GM12878 (cell line): ENCODE measurements around the gene RAB10. TPM values are rescaled to one million over a fixed set of nuclear protein-coding genes. Genes with fewer than 3 reads are reported as not detected.

Experiments used
- ATAC-seq: fragments of 200-7000 bp; cut with Tn5 transposase; 3 replicates; pipeline ENCODE4 v1.9.1; 2020; ENCODE audit warnings: mild to moderate bottlenecking, moderate library complexity
- BruUV-seq: library from RNA; stranded (reverse); fragments of 400-500 nt; replicated peaks from 2 replicates; lab custom pipeline; 2021; lab: Mats Ljungman, UMichigan
- CTCF ChIA-PET: fragments of 300-600 bp; sonication (Branson Sonifier 250); formaldehyde crosslinking; extraction: SDS; loops from one replicate; lab custom pipeline; 2021; ENCODE audit warnings: inconsistent platforms; lab: Yijun Ruan, JAX
- POLR2A ChIA-PET: fragments of 350-600 bp; formaldehyde crosslinking; extraction: SDS; loops from one replicate; lab custom pipeline; 2021; ENCODE audit warnings: inconsistent platforms; lab: Charles Lee
- RAD21 ChIA-PET: fragments of 300-600 bp; sonication (Branson Sonifier 250); formaldehyde crosslinking; loops from one replicate; lab custom pipeline; 2023; ENCODE audit warnings: antibody characterized with exemption; ENCODE audit not compliant: unreplicated experiment; lab: Charles Lee
- SMC1A ChIA-PET: fragments of 300-600 bp; sonication (Branson Sonifier 250); formaldehyde crosslinking; loops from one replicate; lab custom pipeline; 2023; ENCODE audit not compliant: unreplicated experiment, uncharacterized antibody; lab: Charles Lee
- DNase-seq: peaks from one replicate; pipeline ENCODE4 v3.0.0-alpha.2; 2011; ENCODE audit warnings: low read depth, low spot score
- FAIRE-seq: peaks from 3 replicates; lab custom pipeline; 2011; peaks lifted over from hg19 to GRCh38; lab: Jason Lieb, UNC
- H2AFZ ChIP-seq: 2 replicates; pipeline ENCODE4 v1.6.0; 2011; ENCODE audit warnings: low read depth, low read length, control low read depth; ENCODE audit not compliant: control insufficient read depth
- H3K27ac ChIP-seq: 2 replicates; pipeline ENCODE4 v1.5.1; 2011; ENCODE audit warnings: control low read depth; ENCODE audit not compliant: control insufficient read depth, insufficient read depth
- H3K27me3 ChIP-seq, 2 experiments: replicated peaks in 1 of 2; 2 replicates each; pipeline versions ENCODE4 v1.6.0 to v1.6.1; 2011; ENCODE audit warnings: low read length in 1 of 2; ENCODE audit not compliant: control insufficient read depth in 2 of 2, insufficient read depth in 2 of 2
- H3K36me3 ChIP-seq, 2 experiments: 2 replicates each; pipeline ENCODE4 v1.5.1; 2011; ENCODE audit warnings: low read length in 1 of 2; ENCODE audit not compliant: control insufficient read depth in 2 of 2, insufficient read depth in 2 of 2
- H3K4me1 ChIP-seq: 2 replicates; pipeline ENCODE4 v1.6.1; 2011; ENCODE audit warnings: mild to moderate bottlenecking, low read length, moderate library complexity, mixed read lengths; ENCODE audit not compliant: control insufficient read depth, insufficient read depth
- H3K4me2 ChIP-seq: 2 replicates; pipeline ENCODE4 v1.6.0; 2011; ENCODE audit warnings: control low read depth; ENCODE audit not compliant: control insufficient read depth, insufficient read depth
- H3K4me3 ChIP-seq: fragments of 200-600 bp; sonication (generic); 2 replicates; pipeline ENCODE4 v1.5.1; 2016
- H3K79me2 ChIP-seq: 2 replicates; pipeline ENCODE4 v1.6.0; 2011; ENCODE audit warnings: low read length; ENCODE audit not compliant: control insufficient read depth, insufficient read depth
- H3K9ac ChIP-seq: 2 replicates; pipeline ENCODE4 v1.8.0; 2011; ENCODE audit warnings: low read length, control low read depth, mixed read lengths; ENCODE audit not compliant: control insufficient read depth, insufficient read depth
- H3K9me3 ChIP-seq: replicated peaks from 3 replicates; pipeline ENCODE4 v1.5.1; 2011; ENCODE audit warnings: mild to moderate bottlenecking, low read length; ENCODE audit not compliant: control insufficient read depth, insufficient read depth
- H4K20me1 ChIP-seq: 2 replicates; pipeline ENCODE4 v1.6.0; 2011; ENCODE audit not compliant: control insufficient read depth, insufficient read depth
- CEBPB ChIP-seq, 2 experiments: fragments of 150-350 bp in 1 of 2; IDR thresholded peaks; 2 replicates each; pipeline ENCODE4 v1.6.1; 2012 to 2014; ENCODE audit warnings: low read depth in 2 of 2, low read length in 2 of 2, borderline replicate concordance in 1 of 2, inconsistent platforms in 1 of 2
- ELK1 ChIP-seq: IDR thresholded peaks from 2 replicates; pipeline ENCODE4 v1.6.1; 2012; ENCODE audit warnings: low read depth, low read length, improper control_type of control experiment
- IKZF2 ChIP-seq, 2 experiments: fragments of 450-650 bp; IDR thresholded peaks; 2 replicates each; pipeline ENCODE4 v1.6.1; 2017; ENCODE audit warnings: mild to moderate bottlenecking in 2 of 2, moderate library complexity in 2 of 2
- MLLT1 ChIP-seq: fragments of 450-650 bp; IDR thresholded peaks from 2 replicates; pipeline ENCODE4 v1.6.1; 2016; ENCODE audit warnings: mild to moderate bottlenecking
- MTA2 ChIP-seq: fragments of 450-650 bp; IDR thresholded peaks from 2 replicates; pipeline ENCODE4 v1.6.1; 2016; ENCODE audit warnings: low read depth, mild to moderate bottlenecking, moderate library complexity
- PAX8 ChIP-seq: fragments of 450-650 bp; IDR thresholded peaks from 2 replicates; pipeline ENCODE4 v1.6.1; 2017; ENCODE audit warnings: mild to moderate bottlenecking, moderate library complexity
- PKNOX1 ChIP-seq: fragments of 450-650 bp; IDR thresholded peaks from 2 replicates; pipeline ENCODE4 v1.6.1; 2016; ENCODE audit warnings: mild to moderate bottlenecking
- RELB ChIP-seq: fragments of 450-650 bp; IDR thresholded peaks from 2 replicates; pipeline ENCODE4 v1.6.1; 2017; ENCODE audit warnings: low read depth, mild to moderate bottlenecking, moderate library complexity
- SRF ChIP-seq, 2 experiments: IDR thresholded peaks; 2 replicates each; pipeline ENCODE4 v1.6.1; 2011; ENCODE audit warnings: low read depth in 2 of 2, low read length in 2 of 2, mild to moderate bottlenecking in 1 of 2, moderate library complexity in 1 of 2
- YBX1 ChIP-seq: fragments of 450-650 bp; IDR thresholded peaks from 2 replicates; pipeline ENCODE4 v1.6.1; 2016; ENCODE audit warnings: antibody characterized with exemption
- ZBTB40 ChIP-seq: fragments of 450-650 bp; IDR thresholded peaks from 2 replicates; pipeline ENCODE4 v1.6.1; 2016; ENCODE audit warnings: mild to moderate bottlenecking, moderate library complexity, borderline replicate concordance
- WGBS: methylation state at CpG from one replicate; pipeline ENCODE4 v1.1.6; 2016; ENCODE audit warnings: low lambda C conversion rate; ENCODE audit not compliant: insufficient replicate concordance, insufficient coverage; ENCODE audit errors: missing lambda C conversion rate; 5-methylcytosine and 5-hydroxymethylcytosine counted together
- in situ Hi-C: fragments of 300-500 bp; cut with MboI; formaldehyde crosslinking; loops from 9 replicates; pipeline ENCODE4 v1.14.3; 2018; ENCODE audit warnings: mixed read lengths
- intact Hi-C: fragments of 100-400 bp; cut with micrococcal nuclease; formaldehyde crosslinking; loops from one replicate; pipeline ENCODE4 v1.14.2; 2022; ENCODE audit not compliant: unreplicated experiment
- polyA plus RNA-seq, 11 experiments: library from polyadenylated mRNA; depleted of rRNA in 4 of 11; unstranded in 6 of 11; stranded (reverse) in 5 of 11; fragments of >200 nt; fragmentation: Nextera tagmentation in 4 of 11; fragmentation: Illumina TruSeq in 1 of 11; extraction: Ambion mirVana in 4 of 11; extraction: Trizol in 1 of 11; gene quantifications; 1 replicate in 1 of 11; 2 replicates in 10 of 11; pipeline versions ENCODE4 v1.2.1 to v1.2.3, GENCODE V29; 2011 to 2016; ENCODE audit warnings: inconsistent platforms in 2 of 11, missing spikeins in 2 of 11, low read depth in 1 of 11
- total RNA-seq, 4 experiments: library from RNA; depleted of rRNA in 3 of 4; stranded (reverse); fragments of >200 nt in 3 of 4; fragmentation: Illumina TruSeq in 1 of 4; extraction: Trizol in 1 of 4; gene quantifications; 2 replicates each; pipeline versions ENCODE4 v1.2.1 to v1.2.3, GENCODE V29; 2013 to 2021

RAB10 gene
- total and polyA plus RNA-seq, 10 of the 15 experiments (the other 5 are each of a cell fraction or from before 2014, with no cell fraction given), result 13.3 to 109 (median 82.0) TPM

GRCh38 chr2:26136451-26136850, 102.6 kb downstream of the RAB10 start:
- in situ Hi-C loops (no loop called here), intact Hi-C loops (no loop called here)
- Histone ChIP-seq H3K27ac (no peak overlapping the region), H3K79me2 (no peaks in the 10 kb centered on the region; the same call in 1 of the 2 replicates), H3K9ac (no peak overlapping the region), H3K9me3 (no peaks in the 10 kb centered on the region), H3K4me1 (no peaks in the 10 kb centered on the region), H2AFZ (no peak overlapping the region), H3K4me3 (no peak overlapping the region), H3K4me2 (no peak overlapping the region), H3K36me3 (peaks cover 0 to 23% of the 10 kb centered on the region in 2 experiments; a peak in 1 of 4 replicates), H4K20me1 (no peaks in the 10 kb centered on the region), H3K27me3 (no peaks in the 10 kb centered on the region)
- ChIA-PET SMC1A (interaction anchor here (0.7 to 1.4 kb wide), 3 partner anchors 9 to 30 kb away, joined by 3 read pairs; no protein-coding TSS in a partner anchor), RAD21 (interaction anchor here (1.2 to 1.7 kb wide), 2 partner anchors 101 to 145 kb away, joined by 3 to 4 read pairs; no protein-coding TSS in a partner anchor), POLR2A (interaction anchor here (0.6 kb wide), 2 partner anchors 308 to 435 kb away, joined by 3 to 8 read pairs; no protein-coding TSS in a partner anchor), CTCF (interaction anchor here (0.7 to 1.4 kb wide), 6 partner anchors 9 to 284 kb away, joined by 3 to 5 read pairs (median 3); no protein-coding TSS in a partner anchor)
- DNase-seq, result no peak
- ATAC-seq, result no peak
- FAIRE-seq, result no peak
- no TSS peak for BruUV-seq
- WGBS, result 99% methylated on average over 3 of the region's 3 CpGs
- TF ChIP-seq PKNOX1, result no peak
- no peak for TF ChIP-seq IKZF2 (IDR thresholded peaks at IDR 0.05)
- TF ChIP-seq RELB, result no peak
- TF ChIP-seq CEBPB (IDR thresholded peaks at IDR 0.05; ENCODE audit: borderline replicate concordance in 1 of 2, low read depth in 2 of 2, low read length in 2 of 2), result no peak
- TF ChIP-seq MTA2, result no peak
- no peak for TF ChIP-seq PAX8
- TF ChIP-seq ZBTB40, result no peak
- no peak for TF ChIP-seq MLLT1
- TF ChIP-seq SRF (IDR thresholded peaks at IDR 0.05; ENCODE audit: low read depth in 2 of 2, low read length in 2 of 2), result no peak
- no peak for TF ChIP-seq YBX1
- TF ChIP-seq ELK1, result no peak
